ENCODE data around the gene SHD. TPM values are rescaled to one million over a fixed set of nuclear protein-coding genes. Genes with fewer than 3 reads are reported as not detected.
"Not testable (repeated sequence)": the region's sequence is repeated elsewhere in the genome, so short reads cannot be mapped to it uniquely, and the experiment has no call there.

The SHD gene
- total and polyA plus RNA-seq, 12 donors = 0.03 to 0.37 (median 0.24) TPM; not detected in 8

GRCh38 chr19:4328243-4328990 lies 49.4 kb downstream of the SHD start:
- TF ChIP-seq, protein P1, sequence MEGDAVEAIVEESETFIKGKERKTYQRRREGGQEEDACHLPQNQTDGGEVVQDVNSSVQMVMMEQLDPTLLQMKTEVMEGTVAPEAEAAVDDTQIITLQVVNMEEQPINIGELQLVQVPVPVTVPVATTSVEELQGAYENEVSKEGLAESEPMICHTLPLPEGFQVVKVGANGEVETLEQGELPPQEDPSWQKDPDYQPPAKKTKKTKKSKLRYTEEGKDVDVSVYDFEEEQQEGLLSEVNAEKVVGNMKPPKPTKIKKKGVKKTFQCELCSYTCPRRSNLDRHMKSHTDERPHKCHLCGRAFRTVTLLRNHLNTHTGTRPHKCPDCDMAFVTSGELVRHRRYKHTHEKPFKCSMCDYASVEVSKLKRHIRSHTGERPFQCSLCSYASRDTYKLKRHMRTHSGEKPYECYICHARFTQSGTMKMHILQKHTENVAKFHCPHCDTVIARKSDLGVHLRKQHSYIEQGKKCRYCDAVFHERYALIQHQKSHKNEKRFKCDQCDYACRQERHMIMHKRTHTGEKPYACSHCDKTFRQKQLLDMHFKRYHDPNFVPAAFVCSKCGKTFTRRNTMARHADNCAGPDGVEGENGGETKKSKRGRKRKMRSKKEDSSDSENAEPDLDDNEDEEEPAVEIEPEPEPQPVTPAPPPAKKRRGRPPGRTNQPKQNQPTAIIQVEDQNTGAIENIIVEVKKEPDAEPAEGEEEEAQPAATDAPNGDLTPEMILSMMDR (IDR thresholded peaks at IDR 0.05) = no peak
- intact Hi-C loops (cut with DNase I) = loop anchor here in 2 of 10 donors (5.0 to 10.0 kb wide), 2 partner anchors 54 to 74 kb away; partner anchors contain the start of genes CHAF1A (in 1 of the 2), SH3GL1 (in 1 of the 2) and SHD (in 1 of the 2)
- no peaks in the 10 kb centered on the region for H3K36me3 ChIP-seq
- DNase-seq (peak; percentile 89 to 98), ATAC-seq (peak; percentile 94 to 96 (median 96))
- H3K27ac ChIP-seq = peak overlapping the region in 1 of 10 donors; percentile 42
- no peaks in the 10 kb centered on the region for H3K9me3 ChIP-seq
- H3K27me3 ChIP-seq = peaks cover 0 to 16% (median 0%) of the 10 kb centered on the region in 7 donors
- peak overlapping the region; percentile 10 to 59 (median 47) for H3K4me3 ChIP-seq
- 1 to 3% methylated on average over 45 to 48 of the region's 49 CpGs for WGBS, 2 donors
- peaks cover 0 to 24% (median 21%) of the 10 kb centered on the region in 9 donors for H3K4me1 ChIP-seq

DNA sequence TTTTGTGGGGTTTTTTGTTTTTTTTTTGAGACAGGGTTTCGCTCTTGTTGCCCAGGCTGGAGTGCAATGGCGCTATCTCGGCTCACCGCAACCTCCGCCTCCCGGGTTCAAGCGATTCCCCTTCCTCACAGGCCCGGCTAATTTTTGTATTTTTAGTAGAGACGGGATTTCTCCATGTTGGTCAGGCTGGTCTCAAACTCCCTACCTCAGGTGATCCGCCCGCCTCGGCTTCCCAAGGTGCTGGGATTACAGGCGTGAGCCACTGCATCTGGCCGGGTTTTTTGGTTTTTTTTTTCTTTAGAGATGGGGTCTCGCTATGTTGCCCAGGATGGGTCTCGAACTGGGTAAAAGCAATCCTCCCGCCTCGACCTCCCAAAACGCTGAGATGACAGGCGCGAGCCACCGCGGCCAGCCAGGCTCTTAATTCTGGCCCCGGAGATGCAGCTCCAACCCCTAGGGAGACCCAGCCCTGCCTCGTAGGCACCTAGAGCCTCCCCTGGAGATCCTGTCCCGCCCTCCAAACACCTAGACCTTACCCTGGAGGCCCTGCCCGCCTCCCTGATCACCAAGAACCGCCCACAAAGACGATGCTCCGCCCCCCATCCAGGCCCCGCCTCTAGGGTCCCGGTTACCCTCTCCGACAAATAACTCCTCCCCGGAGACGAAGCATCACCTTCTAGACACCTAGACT lies 50.1 kb downstream of the SHD start:
- intact Hi-C loops (cut with DNase I) = loop anchor here in 2 of 10 donors (5.0 to 10.0 kb wide), 2 partner anchors 54 to 73 kb away; partner anchors contain the start of genes CHAF1A (in 1 of the 2), SH3GL1 (in 1 of the 2) and SHD (in 1 of the 2)
- 41 to 49% methylated on average over 35 of the region's 35 CpGs for WGBS, 2 donors
- H3K4me3 ChIP-seq = peak overlapping the region; percentile 10 to 58 (median 42)
- not testable (repeated sequence) for ATAC-seq, H3K9me3 ChIP-seq, DNase-seq, H3K36me3 ChIP-seq
- H3K27ac ChIP-seq = peak overlapping the region in 1 of 10 donors; percentile 34
- H3K4me1 ChIP-seq = peaks cover 0 to 24% (median 21%) of the 10 kb centered on the region in 9 donors
- H3K27me3 ChIP-seq = peaks cover 0 to 16% (median 0%) of the 10 kb centered on the region in 7 donors

GRCh38 chr19:4329858-4330257 lies 50.8 kb downstream of the SHD start:
- TF ChIP-seq, protein P1 (IDR thresholded peaks at IDR 0.05) = no peak
- Histone ChIP-seq H3K9me3 (no peaks in the 10 kb centered on the region), H3K4me3 (no peak overlapping the region), H3K36me3 (no peaks in the 10 kb centered on the region), H3K27me3 (peaks cover 0 to 16% (median 0%) of the 10 kb centered on the region in 7 donors), H3K27ac (no peak overlapping the region), H3K4me1 (peaks cover 0 to 24% (median 21%) of the 10 kb centered on the region in 9 donors)
- DNase-seq (no peak), ATAC-seq (no peak)
- intact Hi-C loops (cut with DNase I) = loop anchor here in 2 of 10 donors (5.0 to 10.0 kb wide), 2 partner anchors 55 to 72 kb away; partner anchors contain the start of genes CHAF1A (in 1 of the 2), SH3GL1 (in 1 of the 2) and SHD (in 1 of the 2)
- 95 to 97% methylated on average over 19 of the region's 19 CpGs for WGBS, 2 donors

DNA sequence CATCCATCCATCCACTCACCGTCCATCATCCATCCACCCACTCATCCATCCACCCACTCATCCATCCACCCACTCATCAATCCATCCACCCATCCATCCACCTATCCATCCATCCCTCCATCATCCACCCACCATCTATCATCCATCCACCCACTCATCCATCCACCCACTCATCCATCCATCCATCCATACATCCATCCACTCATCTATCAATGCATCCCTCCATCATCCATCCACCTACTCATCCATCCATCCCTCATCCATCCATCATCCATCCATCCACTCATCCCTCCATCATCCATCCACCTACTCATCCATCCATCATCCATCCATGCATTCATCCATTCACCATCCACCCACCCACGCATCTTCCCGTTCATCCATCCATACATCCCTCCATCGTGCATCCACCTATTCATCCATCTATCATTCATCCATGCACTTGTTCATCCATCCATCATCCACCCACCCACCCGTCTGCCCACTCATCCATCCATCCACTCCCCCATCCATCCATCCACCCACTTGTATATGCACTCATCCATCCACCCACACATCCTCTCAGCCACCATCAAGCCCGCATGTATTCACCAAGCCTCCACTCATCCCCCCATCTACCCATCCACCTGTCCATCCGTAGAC lies 56.0 kb downstream of the SHD start:
- TF ChIP-seq, protein P1 (IDR thresholded peaks at IDR 0.05) = no peak

More for the DNA sequence above, 56.0 kb downstream of the SHD start:
- no peak overlapping the region for H3K4me3 ChIP-seq
- no peak overlapping the region for H3K27ac ChIP-seq
- ATAC-seq = no peak
- no peaks in the 10 kb centered on the region for H3K36me3 ChIP-seq
- H3K27me3 ChIP-seq = no peaks in the 10 kb centered on the region
- DNase-seq = no peak
- peaks cover 0 to 16% (median 14%) of the 10 kb centered on the region in 9 donors for H3K4me1 ChIP-seq
- intact Hi-C loops (cut with DNase I) = no loop called here
- no peaks in the 10 kb centered on the region for H3K9me3 ChIP-seq
- 94 to 98% methylated on average over 7 of the region's 7 CpGs for WGBS, 2 donors
